ENCODE results near the gene LPAR2. TPM values are rescaled to one million over a fixed set of nuclear protein-coding genes. Genes with fewer than 3 reads are reported as not detected.

Gene LPAR2
- total RNA-seq, 1 experiment from 2014 or later = 26.6 TPM

- Histone ChIP-seq H3K27ac (ENCODE audit: low read length) (peak overlapping the region; percentile 90), H3K27me3 (ENCODE audit: low read length) (no peaks in the 10 kb centered on the region), H2AFZ (ENCODE audit: low read length) (no peak overlapping the region), H3K4me2 (ENCODE audit: low read length) (peak overlapping the region; percentile 75), H3K9ac (ENCODE audit: low read length) (peak overlapping the region; percentile 37; the same call in 1 of the 2 replicates), H3K4me3 (ENCODE audit: low read length) (peak overlapping the region; percentile 45; the same call in 1 of the 2 replicates), H3F3A (ENCODE audit: low read length, unreplicated experiment) (no peaks in the 10 kb centered on the region), H3K79me2 (ENCODE audit: low read length) (no peaks in the 10 kb centered on the region), H4K20me1 (ENCODE audit: low read length) (no peaks in the 10 kb centered on the region), H3K36me3 (ENCODE audit: low read depth, low read length) (0 out of 2 replicates have a peak, but pooled peaks cover 10% of the 10 kb centered on the region), H3K9me3 (ENCODE audit: low read length) (no peaks in the 10 kb centered on the region), H3K9me2 (replicated peaks; ENCODE audit: low read length) (no peaks in the 10 kb centered on the region), H3K4me1 (ENCODE audit: insufficient read depth, low read length) (peaks cover 39% of the 10 kb centered on the region)
- ChIA-PET POLR2A (ENCODE audit: unreplicated experiment) (no interaction called here), CTCF (no interaction called here)
- DNase-seq (peak; percentile 89), ATAC-seq (peak; percentile 37)
- no TSS peak for BruUV-seq (replicated peaks)
- intact Hi-C loops (cut with micrococcal nuclease) = no loop called here
- TF ChIP-seq EZH2 (IDR thresholded peaks at IDR 0.05; ENCODE audit: low read length, unreplicated experiment) = no peak
Observed at GRCh38 chr19:19595171-19595701, 32.8 kb downstream of the LPAR2 start.

- no peaks in the 10 kb centered on the region for H3F3A ChIP-seq (ENCODE audit: low read length, unreplicated experiment)
- ATAC-seq (no peak), DNase-seq (no peak)
- H3K4me3 ChIP-seq (ENCODE audit: low read length) = no peak overlapping the region
- POLR2A ChIA-PET (ENCODE audit: unreplicated experiment) = no interaction called here
- H3K36me3 ChIP-seq (ENCODE audit: low read depth, low read length) = 0 out of 2 replicates have a peak, but pooled peaks cover 10% of the 10 kb centered on the region
- no peaks in the 10 kb centered on the region for H3K9me3 ChIP-seq (ENCODE audit: low read length)
- BruUV-seq (replicated peaks) = no TSS peak
- peak overlapping the region; percentile 37; the same call in 1 of the 2 replicates for H3K9ac ChIP-seq (ENCODE audit: low read length)
- H3K27ac ChIP-seq (ENCODE audit: low read length) = peak overlapping the region; percentile 90
- H2AFZ ChIP-seq (ENCODE audit: low read length) = no peak overlapping the region
- H3K79me2 ChIP-seq (ENCODE audit: low read length) = no peaks in the 10 kb centered on the region
- H3K4me2 ChIP-seq (ENCODE audit: low read length) = peak overlapping the region; percentile 75; the same call in 1 of the 2 replicates
- intact Hi-C loops (cut with micrococcal nuclease) = no loop called here
- no peaks in the 10 kb centered on the region for H3K27me3 ChIP-seq (ENCODE audit: low read length)
- TF ChIP-seq CTCF (conservative IDR thresholded peaks at IDR 0.05; ENCODE audit: low read depth, low read length) (no peak), EZH2 (IDR thresholded peaks at IDR 0.05; ENCODE audit: low read length, unreplicated experiment) (no peak), EZH2phosphoT487 (IDR thresholded peaks at IDR 0.05; ENCODE audit: borderline replicate concordance, low read length) (no peak)
- CTCF ChIA-PET = no interaction called here
- no peaks in the 10 kb centered on the region for H4K20me1 ChIP-seq (ENCODE audit: low read length)
- no peaks in the 10 kb centered on the region for H3K9me2 ChIP-seq (replicated peaks; ENCODE audit: low read length)
- peaks cover 39% of the 10 kb centered on the region for H3K4me1 ChIP-seq (ENCODE audit: insufficient read depth, low read length)
Observed at GRCh38 chr19:19594381-19594780, 33.6 kb downstream of the LPAR2 start.

- DNase-seq (no peak), ATAC-seq (no peak)
- Histone ChIP-seq H3K9me3 (ENCODE audit: low read length) (no peaks in the 10 kb centered on the region), H3F3A (ENCODE audit: low read length, unreplicated experiment) (no peaks in the 10 kb centered on the region), H3K4me2 (ENCODE audit: low read length) (no peak overlapping the region), H3K79me2 (ENCODE audit: low read length) (no peaks in the 10 kb centered on the region), H3K4me3 (ENCODE audit: low read length) (no peak overlapping the region), H3K9ac (ENCODE audit: low read length) (no peak overlapping the region), H3K27me3 (ENCODE audit: low read length) (no peaks in the 10 kb centered on the region), H4K20me1 (ENCODE audit: low read length) (no peaks in the 10 kb centered on the region), H3K4me1 (ENCODE audit: insufficient read depth, low read length) (peaks cover 39% of the 10 kb centered on the region), H3K36me3 (ENCODE audit: low read depth, low read length) (0 out of 2 replicates have a peak, but pooled peaks cover 10% of the 10 kb centered on the region), H2AFZ (ENCODE audit: low read length) (no peak overlapping the region), H3K27ac (ENCODE audit: low read length) (no peak overlapping the region), H3K9me2 (replicated peaks; ENCODE audit: low read length) (no peaks in the 10 kb centered on the region)
- TF ChIP-seq EZH2phosphoT487 (IDR thresholded peaks at IDR 0.05; ENCODE audit: borderline replicate concordance, low read length) (no peak), EZH2 (IDR thresholded peaks at IDR 0.05; ENCODE audit: low read length, unreplicated experiment) (no peak), CTCF (conservative IDR thresholded peaks at IDR 0.05; ENCODE audit: low read depth, low read length) (no peak)
- BruUV-seq (replicated peaks) = no TSS peak
- intact Hi-C loops (cut with micrococcal nuclease) = no loop called here
- ChIA-PET CTCF (no interaction called here), POLR2A (ENCODE audit: unreplicated experiment) (no interaction called here)
Observed at GRCh38 chr19:19592690-19593089, 35.3 kb downstream of the LPAR2 start.

All from PC-3 (cell line).